HepG2 (cell line): ENCODE data around the gene DPEP2NB. TPM values are rescaled to one million over a fixed set of nuclear protein-coding genes. Genes with fewer than 3 reads are reported as not detected.
A peak's percentile ranks its signal among the peaks of the same experiment; 100 is the strongest.

ENCODE experiments used
- KMT2B ChIP-seq: IDR thresholded peaks from 2 replicates; pipeline ENCODE4 v1.6.1; 2016; ENCODE audit warnings: missing genetic modification reagents, missing compliant biosample characterization
- MEIS2 ChIP-seq: sonication (generic); formaldehyde crosslinking; IDR thresholded peaks from 2 replicates; pipeline ENCODE4 v1.9.0; 2021; ENCODE audit warnings: mild to moderate bottlenecking, missing genetic modification reagents
- NFATC3 ChIP-seq: sonication (generic); formaldehyde crosslinking; IDR thresholded peaks from 2 replicates; pipeline ENCODE4 v1.5.1; 2020; ENCODE audit warnings: mild to moderate bottlenecking, missing genetic modification reagents
- SMAD1 ChIP-seq: sonication (generic); formaldehyde crosslinking; IDR thresholded peaks from 2 replicates; pipeline ENCODE4 v1.4.0; 2020; ENCODE audit warnings: missing genetic modification reagents, low read depth, mild to moderate bottlenecking, borderline replicate concordance
- SMYD3 ChIP-seq: sonication (generic); formaldehyde crosslinking; IDR thresholded peaks from 2 replicates; pipeline ENCODE4 v1.8.1; 2023; ENCODE audit warnings: mild to moderate bottlenecking, missing genetic modification reagents
- XBP1 ChIP-seq: sonication (generic); formaldehyde crosslinking; IDR thresholded peaks from 2 replicates; pipeline ENCODE4 v1.5.0; 2020; ENCODE audit warnings: missing genetic modification reagents
- ZFP41 ChIP-seq: sonication (generic); formaldehyde crosslinking; IDR thresholded peaks from 2 replicates; pipeline ENCODE4 v1.4.0; 2020; ENCODE audit warnings: mild to moderate bottlenecking, missing genetic modification reagents, borderline replicate concordance
- ZNF329 ChIP-seq: sonication (generic); formaldehyde crosslinking; IDR thresholded peaks from 2 replicates; pipeline ENCODE4 v1.9.0; 2021; ENCODE audit warnings: low read depth, mild to moderate bottlenecking, missing genetic modification reagents
- ZNF34 ChIP-seq: sonication (generic); formaldehyde crosslinking; IDR thresholded peaks from 2 replicates; pipeline ENCODE4 v1.4.0; 2020; ENCODE audit warnings: mild to moderate bottlenecking, missing genetic modification reagents, borderline replicate concordance
- ZNF432 ChIP-seq: sonication (generic); formaldehyde crosslinking; IDR thresholded peaks from 2 replicates; pipeline ENCODE4 v1.5.0; 2020; ENCODE audit warnings: missing genetic modification reagents, mild to moderate bottlenecking, borderline replicate concordance
- ZNF563 ChIP-seq: sonication (generic); formaldehyde crosslinking; IDR thresholded peaks from 2 replicates; pipeline ENCODE4 v1.8.0; 2022; ENCODE audit warnings: mild to moderate bottlenecking, moderate library complexity, missing genetic modification reagents
- ZNF598 ChIP-seq: sonication (generic); formaldehyde crosslinking; IDR thresholded peaks from 2 replicates; pipeline ENCODE4 v1.5.1; 2020; ENCODE audit warnings: mild to moderate bottlenecking, missing genetic modification reagents, borderline replicate concordance
- ZNF883 ChIP-seq: sonication (generic); formaldehyde crosslinking; IDR thresholded peaks from 2 replicates; pipeline ENCODE4 v1.5.1; 2020; ENCODE audit warnings: mild to moderate bottlenecking, missing genetic modification reagents; ENCODE audit errors: not compliant biosample characterization
- polyA plus RNA-seq, 8 experiments: library from polyadenylated mRNA; depleted of rRNA in 3 of 8; stranded (reverse) in 7 of 8; unstranded in 1 of 8; fragments of >200 nt; fragmentation: Illumina TruSeq in 4 of 8; extraction: Trizol in 4 of 8; gene quantifications; 2 replicates each; pipeline versions ENCODE4 v1.2.1 to v1.2.3, GENCODE V29; 2011 to 2016; ENCODE audit warnings: low read depth in 4 of 8, missing spikeins in 1 of 8, mixed read lengths in 1 of 8; ENCODE audit not compliant: insufficient read depth in 1 of 8
- total RNA-seq, 5 experiments: library from RNA; depleted of rRNA; stranded (reverse); fragments of >200 nt; fragmentation: Illumina TruSeq; extraction: Trizol; gene quantifications; 2 replicates each; pipeline ENCODE4 v1.2.3, GENCODE V29; 2016; ENCODE audit warnings: low read depth in 1 of 5
- TF ChIP-seq, protein P1 (sequence below): sonication (generic); formaldehyde crosslinking; IDR thresholded peaks from 2 replicates; pipeline ENCODE4 v1.5.0; 2020; ENCODE audit warnings: mild to moderate bottlenecking, missing genetic modification reagents
- TF ChIP-seq, protein P2 (sequence below): IDR thresholded peaks from 2 replicates; pipeline ENCODE4 v1.6.1; 2016; ENCODE audit warnings: control low read depth
- TF ChIP-seq, protein P3 (sequence below), 2 experiments: fragments of 450-650 bp in 1 of 2; sonication (generic) in 1 of 2; formaldehyde crosslinking; IDR thresholded peaks; 2 replicates each; pipeline versions ENCODE4 v1.5.0 to v1.8.0; 2020 to 2022; ENCODE audit warnings: mild to moderate bottlenecking in 1 of 2, missing genetic modification reagents in 1 of 2
- TF ChIP-seq, protein P4 (sequence below): sonication (generic); formaldehyde crosslinking; IDR thresholded peaks from 2 replicates; pipeline ENCODE4 v1.8.1; 2022; ENCODE audit warnings: low read depth, mild to moderate bottlenecking, missing genetic modification reagents
- TF ChIP-seq, protein P5 (sequence below): sonication (generic); formaldehyde crosslinking; IDR thresholded peaks from 2 replicates; pipeline ENCODE4 v1.8.0; 2022; ENCODE audit warnings: missing genetic modification reagents, low read depth, mild to moderate bottlenecking, borderline replicate concordance
- TF ChIP-seq, protein P6 (sequence below): sonication (generic); formaldehyde crosslinking; IDR thresholded peaks from 2 replicates; pipeline ENCODE4 v1.4.0; 2020; ENCODE audit warnings: mild to moderate bottlenecking, missing genetic modification reagents

DPEP2NB gene
- total and polyA plus RNA-seq, 2 of the 13 experiments (the other 11 are each of a cell fraction or from before 2014, with no cell fraction given): not detected

DNA sequence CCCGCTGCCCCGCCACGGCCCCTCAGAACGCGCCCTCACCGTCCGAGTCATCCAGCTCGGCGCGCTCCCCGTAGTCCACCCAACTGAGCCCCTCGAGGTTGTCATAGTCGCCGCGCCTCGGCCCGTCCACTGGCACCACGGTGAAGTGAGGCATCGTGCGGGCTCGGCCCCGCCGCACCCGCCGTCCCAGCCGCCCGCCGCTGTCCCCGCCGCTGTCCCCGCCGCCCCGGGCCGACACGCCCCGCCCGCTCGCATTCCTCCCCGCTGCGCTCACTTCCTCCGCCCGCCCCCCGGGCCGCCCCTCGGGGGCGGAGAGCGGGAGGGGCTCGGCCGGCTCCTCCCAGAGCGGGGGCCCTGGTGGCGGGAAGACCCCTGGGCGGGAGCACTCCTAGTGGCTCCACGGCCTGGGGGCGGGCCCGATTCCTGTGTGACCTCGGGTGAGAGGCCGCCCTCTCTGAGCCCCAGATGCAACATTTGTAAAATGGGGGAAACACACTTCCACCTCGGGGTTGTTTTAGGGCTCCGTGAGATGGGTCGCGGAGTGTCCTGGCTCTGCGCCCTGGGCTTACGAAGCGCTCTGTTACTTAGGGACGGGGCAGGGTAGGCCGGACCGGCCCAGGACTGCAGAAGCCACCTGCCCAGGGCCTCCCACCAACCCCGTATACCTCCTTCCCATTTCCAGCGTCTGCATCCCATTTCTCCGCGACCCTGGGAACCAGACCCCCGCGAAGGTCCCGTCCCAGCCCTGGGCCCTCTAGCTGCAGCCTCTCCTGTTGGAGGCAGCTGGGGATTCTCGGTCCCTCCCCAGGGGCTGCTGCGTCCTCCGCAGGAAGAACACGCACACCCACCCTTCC is 47.1 kb downstream of the DPEP2NB start, which contains the start of gene SLC12A4 (continued):
- TF ChIP-seq ZNF432 (CRISPR knock-in tag) (no peak), NFATC3 (no peak), ZNF598 (CRISPR knock-in tag) (no peak), ZNF883 (CRISPR knock-in tag) (peak; percentile 82), SMYD3 (CRISPR knock-in tag) (peak; percentile 90; the same call in 1 of the 2 replicates), ZNF34 (0 out of 2 replicates have a peak, but pooled peaks have one; percentile 55), MEIS2 (CRISPR knock-in tag) (peak; percentile 66), XBP1 (CRISPR knock-in tag) (no peak), ZFP41 (CRISPR knock-in tag) (peak; percentile 58), ZNF329 (CRISPR knock-in tag) (peak; percentile 29), KMT2B (CRISPR knock-in tag) (peak; percentile 33; the same call in 1 of the 2 replicates), SMAD1 (CRISPR knock-in tag) (0 out of 2 replicates have a peak, but pooled peaks have one; percentile 86), ZNF563 (CRISPR knock-in tag) (no peak; the same call in 1 of the 2 replicates)
- TF ChIP-seq, protein P1, sequence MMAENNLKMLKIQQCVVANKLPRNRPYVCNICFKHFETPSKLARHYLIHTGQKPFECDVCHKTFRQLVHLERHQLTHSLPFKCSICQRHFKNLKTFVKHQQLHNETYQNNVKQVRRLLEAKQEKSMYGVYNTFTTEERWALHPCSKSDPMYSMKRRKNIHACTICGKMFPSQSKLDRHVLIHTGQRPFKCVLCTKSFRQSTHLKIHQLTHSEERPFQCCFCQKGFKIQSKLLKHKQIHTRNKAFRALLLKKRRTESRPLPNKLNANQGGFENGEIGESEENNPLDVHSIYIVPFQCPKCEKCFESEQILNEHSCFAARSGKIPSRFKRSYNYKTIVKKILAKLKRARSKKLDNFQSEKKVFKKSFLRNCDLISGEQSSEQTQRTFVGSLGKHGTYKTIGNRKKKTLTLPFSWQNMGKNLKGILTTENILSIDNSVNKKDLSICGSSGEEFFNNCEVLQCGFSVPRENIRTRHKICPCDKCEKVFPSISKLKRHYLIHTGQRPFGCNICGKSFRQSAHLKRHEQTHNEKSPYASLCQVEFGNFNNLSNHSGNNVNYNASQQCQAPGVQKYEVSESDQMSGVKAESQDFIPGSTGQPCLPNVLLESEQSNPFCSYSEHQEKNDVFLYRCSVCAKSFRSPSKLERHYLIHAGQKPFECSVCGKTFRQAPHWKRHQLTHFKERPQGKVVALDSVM (CRISPR knock-in tag): peak; percentile 85
- TF ChIP-seq, protein P2, sequence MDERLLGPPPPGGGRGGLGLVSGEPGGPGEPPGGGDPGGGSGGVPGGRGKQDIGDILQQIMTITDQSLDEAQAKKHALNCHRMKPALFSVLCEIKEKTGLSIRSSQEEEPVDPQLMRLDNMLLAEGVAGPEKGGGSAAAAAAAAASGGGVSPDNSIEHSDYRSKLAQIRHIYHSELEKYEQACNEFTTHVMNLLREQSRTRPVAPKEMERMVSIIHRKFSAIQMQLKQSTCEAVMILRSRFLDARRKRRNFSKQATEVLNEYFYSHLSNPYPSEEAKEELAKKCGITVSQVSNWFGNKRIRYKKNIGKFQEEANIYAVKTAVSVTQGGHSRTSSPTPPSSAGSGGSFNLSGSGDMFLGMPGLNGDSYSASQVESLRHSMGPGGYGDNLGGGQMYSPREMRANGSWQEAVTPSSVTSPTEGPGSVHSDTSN (CRISPR knock-in tag): no peak
- TF ChIP-seq, protein P3, sequence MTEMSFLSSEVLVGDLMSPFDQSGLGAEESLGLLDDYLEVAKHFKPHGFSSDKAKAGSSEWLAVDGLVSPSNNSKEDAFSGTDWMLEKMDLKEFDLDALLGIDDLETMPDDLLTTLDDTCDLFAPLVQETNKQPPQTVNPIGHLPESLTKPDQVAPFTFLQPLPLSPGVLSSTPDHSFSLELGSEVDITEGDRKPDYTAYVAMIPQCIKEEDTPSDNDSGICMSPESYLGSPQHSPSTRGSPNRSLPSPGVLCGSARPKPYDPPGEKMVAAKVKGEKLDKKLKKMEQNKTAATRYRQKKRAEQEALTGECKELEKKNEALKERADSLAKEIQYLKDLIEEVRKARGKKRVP (CRISPR knock-in tag; IDR thresholded peaks at IDR 0.05): no peak
- TF ChIP-seq, protein P4, sequence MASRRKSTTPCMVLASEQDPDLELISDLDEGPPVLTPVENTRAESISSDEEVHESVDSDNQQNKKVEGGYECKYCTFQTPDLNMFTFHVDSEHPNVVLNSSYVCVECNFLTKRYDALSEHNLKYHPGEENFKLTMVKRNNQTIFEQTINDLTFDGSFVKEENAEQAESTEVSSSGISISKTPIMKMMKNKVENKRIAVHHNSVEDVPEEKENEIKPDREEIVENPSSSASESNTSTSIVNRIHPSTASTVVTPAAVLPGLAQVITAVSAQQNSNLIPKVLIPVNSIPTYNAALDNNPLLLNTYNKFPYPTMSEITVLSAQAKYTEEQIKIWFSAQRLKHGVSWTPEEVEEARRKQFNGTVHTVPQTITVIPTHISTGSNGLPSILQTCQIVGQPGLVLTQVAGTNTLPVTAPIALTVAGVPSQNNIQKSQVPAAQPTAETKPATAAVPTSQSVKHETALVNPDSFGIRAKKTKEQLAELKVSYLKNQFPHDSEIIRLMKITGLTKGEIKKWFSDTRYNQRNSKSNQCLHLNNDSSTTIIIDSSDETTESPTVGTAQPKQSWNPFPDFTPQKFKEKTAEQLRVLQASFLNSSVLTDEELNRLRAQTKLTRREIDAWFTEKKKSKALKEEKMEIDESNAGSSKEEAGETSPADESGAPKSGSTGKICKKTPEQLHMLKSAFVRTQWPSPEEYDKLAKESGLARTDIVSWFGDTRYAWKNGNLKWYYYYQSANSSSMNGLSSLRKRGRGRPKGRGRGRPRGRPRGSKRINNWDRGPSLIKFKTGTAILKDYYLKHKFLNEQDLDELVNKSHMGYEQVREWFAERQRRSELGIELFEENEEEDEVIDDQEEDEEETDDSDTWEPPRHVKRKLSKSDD: peak; percentile 39; the same call in 1 of the 2 replicates
- TF ChIP-seq, protein P5, sequence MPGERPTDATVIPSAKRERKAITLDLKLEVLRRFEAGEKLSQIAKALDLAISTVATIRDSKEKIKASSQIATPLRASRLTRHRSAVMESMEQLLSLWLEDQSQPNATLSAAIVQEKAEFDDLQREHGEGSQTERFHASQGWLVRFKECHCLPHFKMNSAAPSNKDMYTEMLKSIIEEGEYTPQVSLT (CRISPR knock-in tag): no peak
- TF ChIP-seq, protein P6, sequence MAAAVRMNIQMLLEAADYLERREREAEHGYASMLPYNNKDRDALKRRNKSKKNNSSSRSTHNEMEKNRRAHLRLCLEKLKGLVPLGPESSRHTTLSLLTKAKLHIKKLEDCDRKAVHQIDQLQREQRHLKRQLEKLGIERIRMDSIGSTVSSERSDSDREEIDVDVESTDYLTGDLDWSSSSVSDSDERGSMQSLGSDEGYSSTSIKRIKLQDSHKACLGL (CRISPR knock-in tag): no peak
